Activated T-helper 1 cell treated with Interleukin-2 at 50 U/mL for 16 hours (primary cell): ENCODE results near the gene NOS1AP.
"Not testable (repeated sequence)": the region's sequence is repeated elsewhere in the genome, so short reads cannot be mapped to it uniquely, and the experiment has no call there.

Source experiments
- DNase-seq: peaks from one replicate; pipeline ENCODE4 v3.0.0-alpha.2; 2020; ENCODE audit warnings: low read depth

The NOS1AP gene

DNA sequence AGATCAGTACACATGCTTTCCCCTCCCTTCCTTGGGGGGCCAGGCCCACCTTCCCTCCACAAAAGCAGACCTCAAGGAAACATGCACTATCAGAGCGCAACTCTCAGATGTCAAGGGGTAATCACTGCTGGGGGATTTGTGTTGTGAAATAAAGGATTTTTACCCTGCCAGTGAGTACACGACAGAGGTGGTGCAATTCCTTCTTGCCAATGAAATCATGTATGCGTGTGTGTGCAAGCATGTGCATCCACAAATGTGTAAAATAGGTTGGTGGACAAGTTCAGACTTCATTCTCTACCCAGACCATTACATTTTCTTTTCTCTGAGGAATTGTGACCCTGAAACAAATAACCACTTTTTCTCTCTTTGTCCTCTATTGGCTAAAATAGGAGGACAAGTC, 9.8 kb upstream of the NOS1AP start:
- no peak for DNase-seq

DNA sequence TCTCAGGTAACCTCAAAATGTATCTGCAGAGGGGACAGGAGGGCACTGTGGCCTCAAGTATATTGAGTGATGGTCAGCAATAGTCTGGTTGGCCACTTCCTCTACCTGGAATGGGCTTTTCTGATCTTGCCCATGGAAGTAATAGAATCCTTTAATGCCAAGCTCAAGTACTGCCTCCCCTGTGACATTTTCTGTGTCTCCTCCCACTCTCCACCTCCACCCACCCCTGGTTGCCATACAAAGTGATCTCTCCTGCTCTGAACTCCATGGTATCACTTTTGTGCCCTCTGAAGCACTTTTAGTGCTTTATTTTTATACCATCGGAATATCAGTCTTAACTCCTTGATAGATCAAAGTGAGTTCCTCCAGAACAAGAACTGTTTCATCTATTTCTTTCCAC, 9.2 kb upstream of the NOS1AP start:
- no peak for DNase-seq

DNA sequence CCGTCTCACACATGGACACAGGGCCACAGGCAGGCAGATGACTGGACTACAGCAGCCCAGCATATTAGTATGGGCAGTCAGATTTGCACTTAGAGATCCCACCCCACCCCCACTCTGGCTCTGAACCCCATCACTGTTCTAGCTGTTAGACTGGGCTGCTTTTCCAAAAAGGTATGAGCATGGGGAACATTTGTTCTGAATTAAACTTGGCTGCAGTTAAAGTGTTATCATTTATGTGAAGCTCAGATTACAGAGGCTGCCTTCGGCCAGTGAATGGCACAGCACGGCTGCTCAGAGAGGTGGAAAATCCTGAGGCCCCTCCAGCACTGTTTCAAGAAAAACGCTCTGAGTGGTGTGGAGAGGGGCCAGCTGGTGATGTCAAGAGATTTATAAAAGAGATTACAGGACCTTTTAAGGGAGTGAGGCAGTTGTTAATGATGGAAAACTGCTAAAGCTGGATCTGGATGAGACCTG, 6.9 kb upstream of the NOS1AP start:
- DNase-seq = no peak

DNA sequence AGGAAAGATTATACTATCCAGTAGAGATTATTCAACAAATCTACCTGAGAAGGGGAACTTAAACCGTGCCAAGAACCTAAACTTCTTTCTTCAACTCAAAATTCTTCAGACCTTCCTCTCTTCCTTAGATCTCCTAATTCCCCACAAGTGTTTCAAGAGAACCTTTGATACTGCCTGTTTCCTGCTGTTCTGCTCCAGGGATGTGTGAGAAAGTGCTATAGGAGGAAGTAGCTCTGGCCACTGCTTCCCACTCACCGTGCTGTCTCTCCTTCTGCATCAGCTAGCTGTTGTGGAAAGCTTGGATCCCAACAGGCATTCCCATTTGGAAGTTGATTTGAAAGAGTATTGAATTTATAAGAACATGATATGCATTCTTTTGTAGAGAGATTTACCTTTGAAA, 4.5 kb upstream of the NOS1AP start:
- no peak for DNase-seq

DNA sequence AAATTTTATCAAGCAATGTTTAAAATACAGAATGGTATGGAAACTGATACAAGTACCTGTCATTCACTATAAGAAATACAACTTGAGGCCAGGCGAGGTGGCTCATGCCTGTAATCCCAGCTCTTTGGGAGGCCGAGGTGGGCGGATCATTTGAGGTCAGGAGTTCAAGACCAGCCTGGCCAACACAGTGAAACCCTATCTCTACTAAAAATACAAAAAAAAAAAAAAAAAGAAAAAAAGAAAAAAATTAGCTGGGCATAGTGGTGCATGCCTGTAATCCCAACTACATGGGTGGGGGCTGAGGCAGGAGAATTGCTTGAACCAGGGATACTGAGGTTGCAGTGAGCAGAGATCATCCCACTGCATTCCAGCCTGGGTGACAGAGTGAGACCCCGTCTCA, 2.7 kb upstream of the NOS1AP start:
- not testable (repeated sequence) for DNase-seq

DNA sequence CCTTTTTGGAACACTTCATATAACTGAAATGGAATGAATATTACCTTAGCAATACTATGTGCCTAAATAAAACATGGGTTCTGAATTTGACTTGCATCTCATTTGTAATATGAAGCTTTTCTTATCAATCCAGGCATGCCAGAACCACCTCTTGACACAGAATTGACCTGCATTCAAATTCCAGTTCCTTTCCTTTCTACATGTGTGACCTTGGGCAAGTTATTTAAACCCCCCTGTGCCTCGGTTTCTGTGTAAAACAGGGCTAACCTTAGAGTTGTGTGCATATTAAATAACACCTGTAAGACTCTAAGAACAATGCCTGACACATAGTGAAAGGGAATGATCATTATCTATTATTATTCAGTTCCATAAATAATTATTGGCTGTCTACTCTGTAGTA, 2.0 kb upstream of the NOS1AP start:
- no peak for DNase-seq

DNA sequence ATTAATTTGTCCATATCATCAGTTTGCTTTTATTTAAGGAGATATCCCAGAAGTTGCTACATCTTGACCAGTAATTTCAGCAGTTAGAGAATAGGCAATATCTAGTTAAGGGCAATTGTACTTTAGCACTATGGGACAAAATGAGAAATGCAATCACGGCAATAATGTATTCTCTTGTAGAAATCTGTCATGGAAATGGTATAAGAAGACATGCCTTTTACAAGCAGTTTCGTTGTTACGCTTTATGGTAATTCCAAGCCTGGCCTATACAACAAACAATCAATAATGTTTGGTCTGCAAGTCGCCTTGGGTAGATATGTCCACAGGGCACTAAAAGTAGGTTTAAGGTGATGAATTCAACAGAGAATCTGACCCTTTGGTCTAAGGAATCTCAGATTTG, 1.2 kb upstream of the NOS1AP start:
- DNase-seq = no peak

DNA sequence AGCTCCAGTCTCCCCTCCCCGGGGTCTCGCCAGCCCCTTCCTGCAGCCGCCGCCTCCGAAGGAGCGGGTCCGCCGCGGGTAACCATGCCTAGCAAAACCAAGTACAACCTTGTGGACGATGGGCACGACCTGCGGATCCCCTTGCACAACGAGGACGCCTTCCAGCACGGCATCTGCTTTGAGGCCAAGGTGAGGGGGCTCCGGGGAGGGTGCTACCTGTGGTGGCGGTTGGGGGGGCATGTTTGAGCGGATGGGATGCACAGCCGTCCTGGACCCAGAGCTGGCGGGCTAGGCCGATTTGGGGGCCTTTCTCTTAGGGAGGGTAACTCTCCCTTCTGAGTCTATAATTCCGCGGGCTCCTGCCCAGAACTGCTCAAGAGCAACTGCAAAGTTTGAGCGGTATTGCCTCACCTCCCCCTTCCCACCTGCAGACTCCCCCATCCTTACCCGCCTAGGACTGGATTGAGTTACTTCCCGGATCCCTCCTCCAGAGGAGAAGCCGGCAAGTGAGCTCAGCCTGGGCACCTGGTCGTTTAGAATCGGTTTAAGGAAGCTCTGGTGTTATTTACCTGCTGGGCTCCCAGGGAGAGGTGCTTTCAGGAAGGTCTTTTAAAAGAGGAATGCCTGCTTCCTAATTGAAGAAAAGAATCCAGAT, 730 bp downstream of the NOS1AP start:
- no peak for DNase-seq

DNA sequence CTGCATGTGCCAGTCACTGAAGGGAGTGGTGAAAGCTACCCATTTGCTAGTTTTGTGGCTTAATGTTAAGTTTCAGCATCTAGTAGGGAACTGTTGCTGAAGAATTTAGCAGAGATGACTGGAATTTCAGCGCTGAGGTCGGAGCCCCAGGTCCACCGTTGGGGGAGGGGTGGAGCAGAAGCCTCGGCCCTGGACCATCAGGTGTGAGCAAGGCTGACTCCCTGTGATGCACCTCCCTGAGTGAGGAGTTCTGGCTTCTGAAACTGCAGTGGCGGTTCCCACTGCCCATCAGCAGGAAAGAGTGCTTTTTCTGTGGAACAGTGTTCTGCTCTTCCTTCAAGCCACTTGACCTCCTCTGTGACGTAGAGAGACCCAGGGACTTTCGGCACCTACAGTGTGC, 1.3 kb downstream of the NOS1AP start:
- no peak for DNase-seq

DNA sequence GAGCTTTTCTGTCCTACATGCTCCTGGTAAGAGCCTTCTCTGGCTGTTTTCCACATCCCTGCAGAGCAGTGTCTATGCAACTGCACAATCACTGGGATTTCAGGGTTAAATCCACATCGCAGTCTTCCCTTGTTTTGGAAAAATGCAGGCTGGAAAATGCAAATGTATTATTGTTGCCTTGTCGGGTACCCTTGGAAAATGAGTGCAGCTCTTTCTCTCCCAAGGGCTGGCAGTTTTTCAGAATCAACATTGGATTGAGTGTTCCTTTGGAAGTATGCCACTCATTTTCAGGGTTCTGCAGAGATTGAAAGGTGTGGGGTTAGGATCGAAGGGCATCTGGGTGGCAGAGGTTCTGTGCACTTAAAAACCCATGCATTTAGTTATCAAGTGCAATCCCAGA, 3.2 kb downstream of the NOS1AP start:
- DNase-seq = no peak

DNA sequence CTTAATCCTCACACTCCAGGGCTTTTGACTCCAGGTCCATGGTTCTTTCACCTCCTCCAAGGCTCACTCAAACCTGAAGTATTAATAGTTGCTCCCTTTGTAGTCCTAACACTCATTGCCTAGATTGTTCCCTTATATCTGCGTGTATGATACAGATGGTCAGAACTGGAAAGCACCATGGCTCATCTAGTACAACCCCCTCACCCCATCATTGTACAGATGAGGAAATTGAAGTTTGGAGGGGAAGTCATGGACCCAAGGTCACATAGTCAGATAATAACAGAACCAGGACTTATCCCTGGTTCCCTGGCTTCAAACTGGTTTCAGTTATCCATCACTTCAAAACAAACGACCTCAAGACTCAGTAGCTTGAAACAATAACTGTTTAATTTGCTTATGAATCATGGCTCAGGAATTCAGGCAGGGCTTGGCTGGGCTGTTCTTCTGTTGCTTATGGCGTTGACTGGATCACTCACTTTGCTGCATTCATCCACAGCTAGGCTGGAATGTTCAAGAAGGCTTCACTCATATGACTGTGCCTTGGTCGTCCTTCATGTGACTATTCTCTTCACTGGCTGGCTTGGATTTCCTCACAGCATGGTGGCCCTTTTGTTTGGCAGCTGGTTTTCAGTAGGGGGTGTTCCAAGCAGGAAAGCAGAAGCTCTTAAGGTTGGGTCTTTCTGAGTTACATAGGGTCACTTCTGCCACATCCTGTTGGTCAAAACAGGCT, 5.0 kb downstream of the NOS1AP start:
- DNase-seq = no peak

DNA sequence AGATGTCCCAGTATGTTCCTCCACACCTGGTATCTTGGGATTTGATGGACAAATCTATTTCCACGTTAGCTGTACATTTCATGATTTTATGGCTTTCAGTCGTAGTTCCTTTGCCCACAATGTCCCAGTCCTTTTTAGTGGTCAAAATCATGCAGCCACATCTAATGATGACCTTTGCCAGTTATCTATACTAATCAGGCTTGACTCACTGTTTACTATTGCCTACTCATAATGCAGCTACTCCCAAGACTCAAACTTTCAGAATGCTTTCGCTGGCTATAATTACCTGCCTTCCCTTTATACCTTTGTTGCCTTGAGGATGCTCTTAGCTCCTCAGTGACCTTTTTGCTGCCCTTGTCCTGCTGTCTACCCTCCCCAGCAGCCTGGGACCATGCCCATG, 6.4 kb downstream of the NOS1AP start:
- DNase-seq = no peak

DNA sequence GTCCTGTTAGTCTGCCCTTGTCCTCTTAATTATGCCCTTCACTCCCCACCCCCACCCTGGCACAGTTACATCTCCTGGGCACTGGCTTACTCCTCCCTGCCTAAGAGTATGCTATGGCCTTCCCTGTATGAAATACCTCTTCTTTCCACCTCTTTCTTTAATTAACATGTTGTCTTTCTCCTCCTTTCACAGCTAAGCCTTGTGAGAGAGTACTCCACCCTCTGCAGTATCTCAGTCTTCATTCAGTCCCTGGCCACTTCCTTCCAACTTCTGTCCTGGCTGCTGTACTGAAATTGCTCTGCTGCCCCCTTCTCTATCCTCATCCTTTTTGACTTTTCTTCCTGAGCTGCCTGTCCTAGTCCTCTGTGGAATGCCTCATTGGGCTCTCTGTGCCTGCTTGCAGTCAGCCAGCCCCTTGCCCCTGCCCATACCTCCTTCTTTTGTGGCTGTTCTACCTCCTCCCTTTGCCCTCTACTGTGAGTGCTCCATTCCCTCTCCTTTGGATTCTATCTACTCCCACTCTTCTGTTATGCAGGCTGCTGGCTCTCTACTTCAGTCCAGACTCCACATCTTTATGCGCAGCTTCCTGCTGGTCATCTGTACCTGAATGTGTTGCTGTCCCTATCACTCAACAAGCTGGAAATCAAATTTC, 8.3 kb downstream of the NOS1AP start:
- no peak for DNase-seq

DNA sequence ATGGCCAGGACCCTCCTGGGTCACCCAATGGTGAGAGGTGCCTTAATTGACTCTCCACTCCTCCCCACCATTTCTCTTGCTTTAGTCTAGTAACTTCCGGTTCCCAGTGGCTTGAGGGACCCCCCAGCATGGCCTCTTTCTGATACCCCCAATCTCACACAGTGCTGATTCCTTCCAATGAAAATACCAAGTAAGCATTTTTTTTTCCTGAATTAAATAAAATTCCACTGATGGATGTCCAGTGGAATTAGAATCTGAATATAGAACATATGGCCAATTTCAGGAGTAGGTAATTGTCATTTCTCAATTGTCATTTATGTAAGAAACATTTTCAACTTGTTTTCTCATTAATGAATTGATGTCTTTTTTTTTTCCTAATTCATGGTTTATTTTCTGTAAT, 9.5 kb downstream of the NOS1AP start:
- DNase-seq = no peak

DNA sequence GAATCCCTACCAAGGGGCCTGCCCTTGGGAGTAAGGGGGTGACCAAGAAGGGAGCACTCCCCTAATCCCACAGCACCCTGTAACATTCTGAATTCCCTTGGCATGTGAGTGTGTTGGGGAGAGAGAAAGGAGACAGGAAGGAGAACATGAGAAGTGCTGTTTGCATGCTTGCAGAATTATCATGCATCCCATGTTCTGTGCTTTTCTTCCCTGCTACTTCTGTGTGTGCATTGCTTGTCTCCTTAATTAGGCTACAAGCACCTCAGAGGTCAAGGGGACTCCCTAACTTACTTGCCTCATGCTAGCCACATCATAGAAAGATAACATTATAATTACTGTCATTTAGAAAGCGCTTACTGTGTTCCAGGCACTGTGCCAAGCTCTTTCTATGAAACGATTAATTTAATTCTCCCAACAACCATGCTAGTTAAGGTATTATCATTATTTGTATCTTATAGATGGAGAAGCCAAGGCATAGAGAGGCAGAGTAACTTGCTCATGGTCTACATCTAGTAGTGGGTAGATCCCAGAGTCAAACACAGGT, 11.1 kb downstream of the NOS1AP start:
- DNase-seq = no peak

DNA sequence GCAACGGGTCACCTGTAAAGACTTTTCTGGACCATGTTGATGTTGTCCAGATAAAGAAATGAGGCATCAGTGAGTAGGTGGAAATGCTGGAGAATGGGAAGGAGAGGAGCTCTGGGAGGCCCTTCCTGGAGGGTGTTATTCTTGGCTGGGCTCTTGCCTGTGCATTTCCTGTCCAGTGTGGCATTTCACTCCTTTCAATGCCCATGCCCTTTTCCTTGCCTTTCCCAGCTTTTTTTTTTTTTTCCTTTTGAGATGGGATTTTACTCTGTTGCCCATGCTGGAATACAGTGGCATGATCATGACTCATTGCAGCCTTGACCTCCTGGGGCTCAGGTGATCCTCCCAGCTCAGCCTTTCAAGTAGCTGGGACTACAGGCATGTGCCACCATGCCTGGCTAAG, 11.8 kb downstream of the NOS1AP start:
- no peak for DNase-seq

DNA sequence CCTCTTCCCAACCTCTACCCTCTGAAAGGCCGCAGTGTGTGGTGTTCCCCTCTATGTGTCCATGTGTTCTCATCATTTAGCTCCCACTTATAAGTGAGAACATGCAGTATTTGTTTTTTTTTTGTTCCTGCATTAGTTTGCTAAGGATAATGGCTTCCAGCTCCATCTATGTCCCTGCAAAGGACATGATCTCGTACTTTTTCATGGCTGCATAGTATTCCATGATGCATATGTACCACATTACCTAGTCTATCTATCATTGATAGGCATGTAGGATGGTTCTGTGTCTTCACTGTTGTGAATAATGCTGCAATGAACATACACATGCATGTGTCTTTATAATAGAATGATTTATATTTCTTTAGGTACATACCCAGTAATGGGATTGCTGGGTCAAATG, 12.6 kb downstream of the NOS1AP start:
- DNase-seq = not testable (repeated sequence)

DNA sequence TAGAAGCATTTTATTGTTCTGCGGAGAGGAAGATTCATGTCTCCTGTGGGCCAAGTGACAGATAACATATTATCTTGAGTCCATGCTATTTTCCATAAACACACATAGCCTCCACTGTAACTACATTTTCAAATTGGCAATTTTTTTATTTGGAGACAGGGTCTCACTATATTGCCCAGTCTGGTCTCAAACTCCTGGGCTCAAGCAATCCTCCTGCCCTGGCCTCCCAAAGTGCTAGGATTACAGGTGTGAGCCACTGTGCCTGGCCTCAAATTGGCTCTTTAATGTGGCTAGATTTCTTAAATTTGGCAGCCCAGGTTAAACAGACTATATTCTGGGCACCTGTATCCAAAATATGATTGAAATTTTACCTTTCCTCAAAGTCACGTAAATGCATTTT, 13.8 kb downstream of the NOS1AP start:
- DNase-seq = no peak

DNA sequence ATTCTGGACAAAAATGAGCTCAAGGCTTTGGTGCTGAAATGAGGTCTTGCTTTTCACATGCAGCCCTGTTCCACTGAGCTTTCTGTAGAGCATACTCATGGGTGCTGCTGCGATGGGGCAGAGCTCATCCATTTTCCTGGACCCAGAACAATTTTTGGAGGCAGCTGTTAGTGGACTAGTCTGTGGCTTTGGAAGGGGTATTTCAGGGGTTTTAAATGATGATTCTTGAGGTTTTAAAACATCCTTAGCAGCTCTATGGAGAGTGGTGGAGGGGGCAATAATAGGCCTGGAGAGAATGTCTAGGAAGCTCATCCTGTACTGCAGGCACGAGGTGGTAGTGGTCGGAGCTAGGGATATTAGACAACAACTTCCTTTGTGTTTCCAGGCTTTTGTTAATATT, 16.5 kb downstream of the NOS1AP start:
- no peak for DNase-seq

DNA sequence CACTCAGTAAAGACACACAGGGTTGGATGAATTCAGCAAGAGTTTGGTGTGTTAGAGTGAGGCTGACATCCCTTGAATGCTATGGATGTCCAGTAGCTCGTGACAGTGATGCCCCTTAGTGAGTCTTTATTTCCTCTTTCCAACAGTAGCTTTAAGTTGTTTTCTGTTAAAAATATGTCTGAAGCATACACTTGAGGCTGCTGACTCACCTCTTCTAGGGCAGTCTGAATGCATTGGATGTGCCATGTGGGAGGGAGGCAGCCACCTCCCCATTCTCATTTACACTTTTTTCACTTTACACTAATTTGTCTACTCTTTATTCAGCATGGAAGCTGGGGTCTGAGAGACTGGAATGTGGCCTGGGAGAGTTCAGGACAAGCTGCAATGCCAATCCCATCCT, 17.6 kb downstream of the NOS1AP start:
- DNase-seq = no peak

DNA sequence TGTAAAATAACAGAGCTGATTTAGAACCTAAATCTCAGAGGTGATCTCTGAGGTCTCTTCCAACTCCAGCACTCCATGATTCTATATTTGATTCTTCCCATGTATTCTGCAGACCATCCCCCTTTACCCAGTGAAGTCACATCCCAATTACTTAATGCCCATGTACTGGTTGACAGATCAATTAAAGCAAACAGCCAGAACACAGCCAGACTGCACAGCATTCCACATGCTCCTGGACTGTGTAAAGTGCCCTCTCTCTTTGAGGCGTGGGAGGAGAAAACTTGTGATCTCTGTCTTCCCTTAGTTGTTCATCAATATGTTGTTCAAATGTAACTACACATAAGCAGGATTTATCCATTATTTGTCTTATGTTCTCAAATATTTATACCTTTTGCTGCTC, 18.1 kb downstream of the NOS1AP start:
- no peak for DNase-seq

DNA sequence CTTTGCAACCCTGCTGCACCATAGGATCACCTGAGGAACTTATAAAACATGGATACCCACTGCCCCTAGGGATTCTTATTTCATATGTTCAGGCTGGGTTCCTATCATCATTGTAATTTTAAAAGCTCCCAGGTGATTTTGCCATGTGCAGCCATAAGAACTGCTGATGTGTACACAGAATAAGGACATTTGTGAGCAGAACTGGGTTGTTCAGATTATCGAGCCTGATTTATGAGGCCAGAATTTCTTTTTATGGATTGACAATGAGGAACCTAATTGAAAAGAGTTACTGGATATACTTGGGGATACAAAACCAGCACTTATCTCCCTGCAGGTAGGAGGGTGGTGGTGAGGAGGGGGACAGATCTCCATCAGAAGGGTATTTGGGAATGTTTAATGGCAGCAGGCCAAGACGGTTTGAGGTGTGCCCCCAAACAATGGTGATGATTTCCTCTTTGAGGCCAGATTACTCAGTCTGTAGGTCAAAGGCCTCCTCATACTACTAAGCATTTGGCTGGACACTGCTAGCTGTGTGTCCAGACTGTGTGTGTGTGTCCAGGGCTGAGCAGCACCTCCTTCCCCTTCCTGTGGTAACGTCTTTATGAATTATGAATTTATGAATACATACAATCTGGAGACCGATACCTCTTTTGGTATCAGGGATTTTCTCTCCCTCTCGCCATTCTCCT, 18.9 kb downstream of the NOS1AP start:
- no peak for DNase-seq

DNA sequence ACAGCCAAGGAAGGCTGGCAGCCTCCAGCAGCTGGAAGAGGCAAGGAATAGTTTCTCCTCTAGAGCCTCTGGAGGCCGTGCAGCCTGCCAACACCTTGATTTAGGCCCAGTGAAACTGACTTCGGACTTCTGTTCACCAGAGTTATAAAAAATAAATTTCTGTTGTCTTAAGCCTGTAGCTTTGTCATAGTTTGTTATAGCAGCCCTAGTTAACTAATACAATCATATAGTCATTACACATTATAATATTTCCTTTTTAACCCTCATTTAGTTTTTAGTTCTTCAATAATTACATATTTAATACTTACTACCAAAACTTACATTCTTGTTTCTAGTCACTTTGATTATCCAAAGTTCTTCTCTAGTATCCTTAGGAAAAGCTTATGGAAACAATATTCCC, 20.3 kb downstream of the NOS1AP start:
- DNase-seq = no peak
